K562 (cell line): ENCODE results near the gene EXOG. TPM values are rescaled to one million over a fixed set of nuclear protein-coding genes. Genes with fewer than 3 reads are reported as not detected.

ENCODE experiments used
- ATAC-seq: fragments of 200-7000 bp; cut with Tn5 transposase; 3 replicates; pipeline ENCODE4 v1.9.1; 2020; ENCODE audit warnings: moderate library complexity
- BruUV-seq: library from RNA; stranded (reverse); fragments of 400-500 nt; replicated peaks from 2 replicates; lab custom pipeline; 2021; lab: Mats Ljungman, UMichigan
- CTCF ChIA-PET: fragments of 300-600 bp; formaldehyde crosslinking; extraction: SDS; loops from one replicate; lab custom pipeline; 2021; ENCODE audit warnings: low intra/inter-chr PET ratio; lab: Yijun Ruan, JAX
- POLR2A ChIA-PET: fragments of 300-600, 350-650 bp; sonication (Branson Sonifier 250); formaldehyde crosslinking; extraction: SDS; loops from one replicate; lab custom pipeline; 2021; ENCODE audit warnings: antibody characterized with exemption, inconsistent platforms; lab: Yijun Ruan, JAX
- DNase-seq, 4 experiments: peaks; one replicate each; pipeline versions ENCODE4 v3.0.0 to v3.0.0-alpha.2; 2011 to 2018; ENCODE audit warnings: low spot score in 3 of 4, mixed read lengths in 3 of 4; ENCODE audit errors: extremely low read depth in 1 of 4
- FAIRE-seq: peaks from 2 replicates; lab custom pipeline; 2011; peaks lifted over from hg19 to GRCh38; lab: Jason Lieb, UNC
- H2AFZ ChIP-seq: 2 replicates; pipeline ENCODE4 v1.6.0; 2011; ENCODE audit warnings: low read depth, low read length, control low read depth, inconsistent platforms
- H3K27ac ChIP-seq: fragments of 200-600 bp; 3 replicates; pipeline ENCODE4 v1.8.0; 2011; ENCODE audit warnings: low read depth, mild to moderate bottlenecking, control low read depth, inconsistent platforms, low read length, moderate library complexity, mixed read lengths; ENCODE audit errors: extremely low read depth
- H3K27me3 ChIP-seq, 2 experiments: fragments of 300-600 bp in 1 of 2; 2 replicates in 1 of 2; 3 replicates in 1 of 2; pipeline versions ENCODE4 v1.6.0 to v1.8.0; 2011; ENCODE audit warnings: inconsistent platforms in 2 of 2, low read length in 2 of 2, mild to moderate bottlenecking in 1 of 2, mixed read lengths in 1 of 2, moderate library complexity in 1 of 2; ENCODE audit not compliant: control insufficient read depth in 2 of 2, insufficient read depth in 2 of 2
- H3K36me3 ChIP-seq: fragments of 300-600 bp; 3 replicates; pipeline ENCODE4 v1.8.0; 2011; ENCODE audit warnings: mild to moderate bottlenecking, low read length, inconsistent platforms; ENCODE audit not compliant: control insufficient read depth, insufficient read depth
- H3K4me1 ChIP-seq, 2 experiments: fragments of 200-600 bp in 1 of 2; replicated peaks in 1 of 2; 2 replicates in 1 of 2; 3 replicates in 1 of 2; pipeline versions ENCODE4 v1.5.1 to v1.8.0; 2011; ENCODE audit warnings: inconsistent platforms in 2 of 2, low read length in 2 of 2, mild to moderate bottlenecking in 1 of 2, mixed read lengths in 1 of 2, moderate library complexity in 1 of 2; ENCODE audit not compliant: control insufficient read depth in 2 of 2, insufficient read depth in 2 of 2
- H3K4me2 ChIP-seq: 2 replicates; pipeline ENCODE4 v1.6.1; 2011; ENCODE audit warnings: low read length, control low read depth, inconsistent platforms, mixed read lengths; ENCODE audit not compliant: insufficient read depth
- H3K4me3 ChIP-seq: fragments of 200-600 bp; sonication (generic), shearing (Covaris generic); 2 replicates; pipeline ENCODE4 v1.5.1; 2016; ENCODE audit warnings: control low read depth, inconsistent platforms
- H3K79me2 ChIP-seq: fragments of 200-600 bp; 3 replicates; pipeline ENCODE4 v1.8.0; 2011; ENCODE audit warnings: low read length, inconsistent platforms; ENCODE audit not compliant: control insufficient read depth, insufficient read depth
- H3K9ac ChIP-seq, 2 experiments: 2 replicates each; pipeline versions ENCODE4 v1.6.0 to v1.6.1; 2011; ENCODE audit warnings: low read depth in 2 of 2, low read length in 2 of 2, control low read depth in 1 of 2, inconsistent platforms in 1 of 2, mild to moderate bottlenecking in 1 of 2, mixed read lengths in 1 of 2; ENCODE audit not compliant: insufficient read depth in 1 of 2
- H3K9me1 ChIP-seq: one replicate; pipeline ENCODE4 v1.6.0; 2011; ENCODE audit warnings: inconsistent platforms, mild to moderate bottlenecking, low read length, moderate library complexity; ENCODE audit not compliant: control insufficient read depth, insufficient read depth
- H3K9me3 ChIP-seq: replicated peaks from 2 replicates; pipeline ENCODE4 v1.5.1; 2011; ENCODE audit warnings: low read depth, low read length, inconsistent platforms; ENCODE audit not compliant: control insufficient read depth, insufficient read depth
- H4K20me1 ChIP-seq: replicated peaks from 2 replicates; pipeline ENCODE4 v1.6.1; 2011; ENCODE audit warnings: low read length, inconsistent platforms, mixed read lengths; ENCODE audit not compliant: control insufficient read depth, insufficient read depth
- CBFB ChIP-seq: sonication (generic); formaldehyde crosslinking; IDR thresholded peaks from 2 replicates; pipeline ENCODE4 v1.4.0; 2020; ENCODE audit warnings: mild to moderate bottlenecking, missing genetic modification reagents
- CBX2 ChIP-seq: fragments of 200-600 bp; sonication (generic); IDR thresholded peaks from one replicate; pipeline ENCODE4 v1.6.1; 2012; ENCODE audit warnings: mild to moderate bottlenecking, low read length, inconsistent platforms; ENCODE audit not compliant: insufficient read depth, poor library complexity, severe bottlenecking
- HDGF ChIP-seq: fragments of 450-650 bp; IDR thresholded peaks from 2 replicates; pipeline ENCODE4 v1.6.1; 2016
- RBM15 ChIP-seq: fragments of 200-400 bp; formaldehyde crosslinking; IDR thresholded peaks from 2 replicates; pipeline ENCODE4 v1.6.1; 2018; ENCODE audit warnings: mild to moderate bottlenecking, low read length, moderate library complexity; ENCODE audit not compliant: insufficient read depth
- SRF ChIP-seq, 2 experiments: fragments of 250-450, 450-650 bp in 1 of 2; sonication (Bioruptor Pico) in 1 of 2; sonication (generic) in 1 of 2; formaldehyde crosslinking; IDR thresholded peaks; 2 replicates each; pipeline versions ENCODE4 v1.5.0 to v1.5.1; 2020 to 2022; ENCODE audit warnings: mild to moderate bottlenecking in 1 of 2, missing genetic modification reagents in 1 of 2
- ZNF224 ChIP-seq: sonication (generic); formaldehyde crosslinking; IDR thresholded peaks from 2 replicates; pipeline ENCODE4 v1.8.0; 2022; ENCODE audit warnings: mild to moderate bottlenecking, missing genetic modification reagents
- WGBS: fragments of 100-300 bp; shearing (Covaris generic); methylation state at CpG from one replicate; pipeline ENCODE4 v1.1.6; 2016; ENCODE audit warnings: low coverage, mixed read lengths; ENCODE audit not compliant: insufficient coverage; ENCODE audit errors: missing lambda C conversion rate; 5-methylcytosine and 5-hydroxymethylcytosine counted together
- in situ Hi-C: fragments of 300-500 bp; cut with MboI; formaldehyde crosslinking; loops from 4 replicates; pipeline ENCODE4 v1.15.0; 2018; ENCODE audit warnings: inconsistent platforms, mixed read lengths
- intact Hi-C: fragments of 100-400 bp; cut with micrococcal nuclease; formaldehyde crosslinking; loops from 2 replicates; pipeline ENCODE4 v1.14.2; 2022
- polyA plus RNA-seq, 8 experiments: library from polyadenylated mRNA; depleted of rRNA in 4 of 8; stranded (reverse) in 5 of 8; unstranded in 3 of 8; fragments of >200 nt; fragmentation: Nextera tagmentation in 2 of 8; fragmentation: Illumina TruSeq in 1 of 8; extraction: Ambion mirVana in 2 of 8; extraction: Trizol in 1 of 8; gene quantifications; 2 replicates each; pipeline versions ENCODE4 v1.2.1 to v1.2.3, GENCODE V29; 2011 to 2014; ENCODE audit warnings: inconsistent platforms in 1 of 8, missing spikeins in 1 of 8
- total RNA-seq, 7 experiments: library from RNA; depleted of rRNA in 6 of 7; stranded (reverse); fragments of >200 nt in 6 of 7; fragmentation: Illumina TruSeq in 2 of 7; extraction: Trizol in 2 of 7; gene quantifications; 2 replicates each; pipeline versions ENCODE4 v1.2.1 to v1.2.3, GENCODE V29; 2011 to 2021; ENCODE audit warnings: low replicate concordance in 1 of 7
- TF ChIP-seq, protein P1 (sequence below): sonication (generic); formaldehyde crosslinking; IDR thresholded peaks from 2 replicates; pipeline ENCODE4 v1.8.1; 2023; ENCODE audit warnings: mild to moderate bottlenecking, missing genetic modification reagents
- TF ChIP-seq, protein P2 (sequence below), 2 experiments: IDR thresholded peaks in 1 of 2; conservative IDR thresholded peaks in 1 of 2; 2 replicates each; pipeline ENCODE4 v1.6.1; 2016; ENCODE audit warnings: low read depth in 2 of 2, mild to moderate bottlenecking in 1 of 2, missing compliant biosample characterization in 1 of 2, missing genetic modification characterization in 1 of 2, moderate library complexity in 1 of 2

The EXOG gene
- total and polyA plus RNA-seq, 9 of the 15 experiments (the other 6 are each of a cell fraction or from before 2014, with no cell fraction given), result 10.8 to 21.7 (median 14.8) TPM

- H3K36me3 ChIP-seq, result no peaks in the 10 kb centered on the region
- H4K20me1 ChIP-seq, result no peaks in the 10 kb centered on the region
- ATAC-seq, result no peak
- no peak for DNase-seq
- H3K9me1 ChIP-seq, result no peaks in the 10 kb centered on the region
- H3K9ac ChIP-seq, result no peak overlapping the region
- no peaks in the 10 kb centered on the region for H3K79me2 ChIP-seq
- no peak for FAIRE-seq
- POLR2A ChIA-PET, result interaction anchor here (0.8 to 1.5 kb wide), 6 partner anchors 8 to 382 kb away, joined by 3 to 5 read pairs (median 4); no protein-coding TSS in a partner anchor
- intact Hi-C loops, result loop anchor here (10.0 kb wide), 1 partner anchor 355 kb away; no protein-coding TSS in a partner anchor
- no peaks in the 10 kb centered on the region for H3K27me3 ChIP-seq
- CTCF ChIA-PET, result no interaction called here
- 59% methylated on average over 2 of the region's 2 CpGs for WGBS
- in situ Hi-C loops, result no loop called here
- no peaks in the 10 kb centered on the region for H3K9me3 ChIP-seq
- H2AFZ ChIP-seq, result no peak overlapping the region
- H3K4me3 ChIP-seq, result no peak overlapping the region
- H3K4me2 ChIP-seq, result no peak overlapping the region
- no peak overlapping the region for H3K27ac ChIP-seq
- H3K4me1 ChIP-seq, result no peaks in the 10 kb centered on the region
- no TSS peak for BruUV-seq
- TF ChIP-seq CBX2 (no peak), ZNF224 (CRISPR knock-in tag) (no peak), CBFB (no peak), SRF (CRISPR knock-in tag; IDR thresholded peaks at IDR 0.05) (no peak), RBM15 (no peak), HDGF (no peak)
- TF ChIP-seq, protein P1, sequence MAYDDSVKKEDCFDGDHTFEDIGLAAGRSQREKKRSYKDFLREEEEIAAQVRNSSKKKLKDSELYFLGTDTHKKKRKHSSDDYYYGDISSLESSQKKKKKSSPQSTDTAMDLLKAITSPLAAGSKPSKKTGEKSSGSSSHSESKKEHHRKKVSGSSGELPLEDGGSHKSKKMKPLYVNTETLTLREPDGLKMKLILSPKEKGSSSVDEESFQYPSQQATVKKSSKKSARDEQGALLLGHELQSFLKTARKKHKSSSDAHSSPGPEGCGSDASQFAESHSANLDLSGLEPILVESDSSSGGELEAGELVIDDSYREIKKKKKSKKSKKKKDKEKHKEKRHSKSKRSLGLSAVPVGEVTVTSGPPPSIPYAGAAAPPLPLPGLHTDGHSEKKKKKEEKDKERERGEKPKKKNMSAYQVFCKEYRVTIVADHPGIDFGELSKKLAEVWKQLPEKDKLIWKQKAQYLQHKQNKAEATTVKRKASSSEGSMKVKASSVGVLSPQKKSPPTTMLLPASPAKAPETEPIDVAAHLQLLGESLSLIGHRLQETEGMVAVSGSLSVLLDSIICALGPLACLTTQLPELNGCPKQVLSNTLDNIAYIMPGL, result no peak
- TF ChIP-seq, protein P2, sequence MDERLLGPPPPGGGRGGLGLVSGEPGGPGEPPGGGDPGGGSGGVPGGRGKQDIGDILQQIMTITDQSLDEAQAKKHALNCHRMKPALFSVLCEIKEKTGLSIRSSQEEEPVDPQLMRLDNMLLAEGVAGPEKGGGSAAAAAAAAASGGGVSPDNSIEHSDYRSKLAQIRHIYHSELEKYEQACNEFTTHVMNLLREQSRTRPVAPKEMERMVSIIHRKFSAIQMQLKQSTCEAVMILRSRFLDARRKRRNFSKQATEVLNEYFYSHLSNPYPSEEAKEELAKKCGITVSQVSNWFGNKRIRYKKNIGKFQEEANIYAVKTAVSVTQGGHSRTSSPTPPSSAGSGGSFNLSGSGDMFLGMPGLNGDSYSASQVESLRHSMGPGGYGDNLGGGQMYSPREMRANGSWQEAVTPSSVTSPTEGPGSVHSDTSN (CRISPR knock-in tag; IDR thresholded peaks at IDR 0.05; ENCODE audit: low read depth), result no peak
- TF ChIP-seq, protein P2 (tag; conservative IDR thresholded peaks at IDR 0.05; ENCODE audit: low read depth), result no peak
Measured at GRCh38 chr3:38489766-38490165, 6.4 kb upstream of the EXOG start.
